Measurements from ENCODE around the gene NAT10. TPM values are rescaled to one million over a fixed set of nuclear protein-coding genes. Genes with fewer than 3 reads are reported as not detected.

NAT10 gene
- total RNA-seq, 1 donor from 2014 or later, result 35.3 TPM

DNA sequence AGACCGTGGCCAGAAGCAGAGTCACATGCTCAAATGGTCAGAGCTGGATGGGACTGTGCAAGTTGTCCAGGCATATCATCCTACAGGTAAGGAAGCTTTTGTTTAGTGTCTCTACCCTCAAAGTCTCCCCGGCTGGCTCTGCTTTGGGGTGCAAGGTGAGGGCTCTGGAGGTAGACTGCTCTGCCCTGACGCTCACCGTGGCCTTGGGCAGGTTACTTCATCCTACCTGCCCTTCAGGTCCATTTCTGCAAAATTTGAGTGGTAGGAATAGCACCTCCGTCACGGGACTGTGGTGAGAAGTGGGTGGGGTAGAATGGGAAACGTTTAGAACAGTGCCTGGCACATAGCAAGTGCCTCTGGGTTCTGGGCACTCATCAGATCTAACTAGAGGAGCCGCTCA lies 42.2 kb downstream of the NAT10 start:
- DNase-seq, result no peak
- Mint-ChIP-seq H3K27ac (ENCODE audit: unreplicated experiment) (peak overlapping the region; percentile 99), H3K27me3 (ENCODE audit: unreplicated experiment) (peaks cover 3% of the 10 kb centered on the region), H3K9me3 (ENCODE audit: unreplicated experiment) (peaks cover 8% of the 10 kb centered on the region), H3K36me3 (ENCODE audit: unreplicated experiment) (no peaks in the 10 kb centered on the region), H3K4me3 (ENCODE audit: unreplicated experiment) (no peak overlapping the region), H3K4me1 (ENCODE audit: low read depth, unreplicated experiment) (peaks cover 20% of the 10 kb centered on the region)
- TF ChIP-seq, protein P1, sequence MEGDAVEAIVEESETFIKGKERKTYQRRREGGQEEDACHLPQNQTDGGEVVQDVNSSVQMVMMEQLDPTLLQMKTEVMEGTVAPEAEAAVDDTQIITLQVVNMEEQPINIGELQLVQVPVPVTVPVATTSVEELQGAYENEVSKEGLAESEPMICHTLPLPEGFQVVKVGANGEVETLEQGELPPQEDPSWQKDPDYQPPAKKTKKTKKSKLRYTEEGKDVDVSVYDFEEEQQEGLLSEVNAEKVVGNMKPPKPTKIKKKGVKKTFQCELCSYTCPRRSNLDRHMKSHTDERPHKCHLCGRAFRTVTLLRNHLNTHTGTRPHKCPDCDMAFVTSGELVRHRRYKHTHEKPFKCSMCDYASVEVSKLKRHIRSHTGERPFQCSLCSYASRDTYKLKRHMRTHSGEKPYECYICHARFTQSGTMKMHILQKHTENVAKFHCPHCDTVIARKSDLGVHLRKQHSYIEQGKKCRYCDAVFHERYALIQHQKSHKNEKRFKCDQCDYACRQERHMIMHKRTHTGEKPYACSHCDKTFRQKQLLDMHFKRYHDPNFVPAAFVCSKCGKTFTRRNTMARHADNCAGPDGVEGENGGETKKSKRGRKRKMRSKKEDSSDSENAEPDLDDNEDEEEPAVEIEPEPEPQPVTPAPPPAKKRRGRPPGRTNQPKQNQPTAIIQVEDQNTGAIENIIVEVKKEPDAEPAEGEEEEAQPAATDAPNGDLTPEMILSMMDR (IDR thresholded peaks at IDR 0.05; ENCODE audit: partially characterized antibody, unreplicated experiment), result no peak

DNA sequence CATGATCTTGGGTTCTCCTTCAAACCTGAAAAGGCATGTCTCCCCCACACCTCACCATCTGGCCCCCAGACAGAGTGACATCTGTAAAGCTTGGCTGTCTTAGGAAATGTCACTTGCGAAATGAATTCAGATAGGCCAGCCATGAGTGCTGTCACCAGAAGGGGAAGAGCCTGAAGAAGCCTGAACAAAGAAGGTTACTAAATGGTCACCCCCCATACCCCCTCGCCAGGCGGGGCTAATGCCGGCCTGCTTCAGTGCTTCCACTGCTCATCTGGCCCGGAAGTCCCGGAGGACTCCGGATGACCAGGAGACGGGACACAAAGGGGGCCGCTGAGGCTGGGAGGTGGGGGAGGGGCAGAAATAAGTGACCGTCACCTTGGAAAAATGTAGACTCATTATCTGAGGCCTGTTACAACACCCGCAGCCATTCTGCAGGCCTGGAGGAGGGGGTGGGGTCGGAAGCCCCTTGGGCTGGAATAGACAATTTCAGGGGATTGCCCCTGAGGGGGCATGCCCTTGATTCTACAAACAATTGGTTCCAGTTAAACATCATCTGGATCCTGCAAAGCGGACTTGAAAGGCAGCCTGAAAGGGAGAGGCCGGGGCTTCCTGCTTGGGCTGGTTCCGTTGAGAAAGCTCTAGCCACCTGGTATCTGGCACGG lies 43.2 kb downstream of the NAT10 start:
- peak; percentile 84 for DNase-seq
- TF ChIP-seq, protein P1 (IDR thresholded peaks at IDR 0.05; ENCODE audit: partially characterized antibody, unreplicated experiment), result no peak
- Mint-ChIP-seq H3K27me3 (ENCODE audit: unreplicated experiment) (peaks cover 4% of the 10 kb centered on the region), H3K27ac (ENCODE audit: unreplicated experiment) (peak overlapping the region; percentile 99), H3K4me3 (ENCODE audit: unreplicated experiment) (peak overlapping the region; percentile 79), H3K36me3 (ENCODE audit: unreplicated experiment) (no peaks in the 10 kb centered on the region), H3K9me3 (ENCODE audit: unreplicated experiment) (peaks cover 11% of the 10 kb centered on the region), H3K4me1 (ENCODE audit: low read depth, unreplicated experiment) (peaks cover 20% of the 10 kb centered on the region)

DNA sequence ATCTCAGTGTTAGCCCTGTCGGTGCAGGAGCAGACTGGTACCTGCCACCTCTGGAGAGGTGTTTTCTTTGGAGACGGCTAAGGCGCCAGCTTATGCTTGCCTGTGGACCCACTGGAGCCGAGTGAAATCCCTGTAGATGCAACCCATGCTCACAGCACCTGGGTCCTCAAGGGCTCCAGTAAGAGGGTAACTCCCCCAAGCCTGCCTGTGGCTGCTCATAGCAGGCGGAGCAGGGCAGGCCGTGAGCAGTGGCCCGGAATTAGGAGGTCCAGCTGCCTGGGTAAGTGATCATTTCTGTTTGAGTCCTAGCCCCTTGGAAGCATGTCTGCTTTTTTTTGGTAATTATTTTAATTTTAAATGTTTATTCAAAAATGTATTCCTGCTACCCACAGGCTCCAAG lies 43.8 kb downstream of the NAT10 start:
- peaks cover 5% of the 10 kb centered on the region for H3K27me3 Mint-ChIP-seq (ENCODE audit: unreplicated experiment)
- no peaks in the 10 kb centered on the region for H3K36me3 Mint-ChIP-seq (ENCODE audit: unreplicated experiment)
- TF ChIP-seq, protein P1 (IDR thresholded peaks at IDR 0.05; ENCODE audit: partially characterized antibody, unreplicated experiment), result no peak
- peaks cover 11% of the 10 kb centered on the region for H3K9me3 Mint-ChIP-seq (ENCODE audit: unreplicated experiment)
- peak overlapping the region; percentile 99 for H3K27ac Mint-ChIP-seq (ENCODE audit: unreplicated experiment)
- H3K4me3 Mint-ChIP-seq (ENCODE audit: unreplicated experiment), result no peak overlapping the region
- peaks cover 20% of the 10 kb centered on the region for H3K4me1 Mint-ChIP-seq (ENCODE audit: low read depth, unreplicated experiment)
- DNase-seq, result no peak

DNA sequence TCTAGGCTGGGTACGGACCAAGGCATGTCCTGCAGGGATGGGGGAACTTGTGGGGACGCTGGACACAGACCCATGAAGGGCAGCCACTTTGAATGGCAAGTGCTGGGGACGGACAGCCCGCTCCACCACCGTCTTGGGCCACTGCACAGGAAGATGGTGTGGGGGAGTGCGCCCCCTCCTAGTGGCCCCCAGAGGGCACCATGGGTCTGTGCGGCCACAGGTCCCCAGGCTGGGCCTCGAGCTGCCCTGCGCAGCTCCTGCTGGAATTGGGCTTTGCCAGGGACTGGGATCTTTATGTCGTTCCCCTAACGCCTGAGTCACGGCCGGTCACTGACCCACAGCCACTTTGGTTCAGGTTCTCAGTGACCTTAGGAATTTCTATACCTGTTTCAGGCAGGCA lies 44.4 kb downstream of the NAT10 start:
- DNase-seq, result no peak
- Mint-ChIP-seq H3K4me1 (ENCODE audit: low read depth, unreplicated experiment) (peaks cover 20% of the 10 kb centered on the region), H3K27me3 (ENCODE audit: unreplicated experiment) (peaks cover 5% of the 10 kb centered on the region), H3K27ac (ENCODE audit: unreplicated experiment) (peak overlapping the region; percentile 48), H3K36me3 (ENCODE audit: unreplicated experiment) (no peaks in the 10 kb centered on the region), H3K9me3 (ENCODE audit: unreplicated experiment) (peaks cover 11% of the 10 kb centered on the region), H3K4me3 (ENCODE audit: unreplicated experiment) (no peak overlapping the region)
- TF ChIP-seq, protein P1 (IDR thresholded peaks at IDR 0.05; ENCODE audit: partially characterized antibody, unreplicated experiment), result no peak

DNA sequence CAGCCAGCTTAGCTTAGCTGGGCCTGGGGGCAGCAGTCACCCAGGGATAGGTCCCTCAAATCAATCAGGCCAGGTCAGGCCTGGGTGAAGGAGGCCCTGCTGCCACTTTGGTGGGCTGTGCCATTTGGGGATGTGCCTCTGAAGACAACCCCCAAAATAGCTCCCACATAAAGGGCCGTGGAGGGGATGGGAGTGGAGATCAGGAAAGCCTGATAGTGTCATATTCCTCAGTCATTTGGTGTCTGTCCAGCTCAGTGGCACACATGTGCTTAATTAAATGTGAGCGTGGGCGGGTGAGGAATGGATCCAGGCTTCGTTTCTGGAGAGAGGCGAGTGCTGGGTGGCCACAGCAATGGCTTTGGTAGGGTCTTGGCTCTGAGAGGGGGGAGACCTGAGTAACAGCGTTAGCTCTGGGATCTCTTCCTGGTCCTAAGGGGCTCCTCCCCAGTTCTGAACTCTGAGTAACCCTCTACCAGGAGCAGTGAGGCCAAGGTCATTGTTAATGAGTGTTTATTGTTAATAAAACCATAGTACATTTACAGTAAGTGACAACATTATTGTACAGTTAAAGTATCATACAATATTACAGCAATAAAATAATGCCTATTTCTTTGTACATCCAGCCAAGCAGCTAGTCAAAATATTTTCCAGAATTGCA lies 45.2 kb downstream of the NAT10 start:
- Mint-ChIP-seq H3K9me3 (ENCODE audit: unreplicated experiment) (peaks cover 11% of the 10 kb centered on the region), H3K27ac (ENCODE audit: unreplicated experiment) (no peak overlapping the region), H3K27me3 (ENCODE audit: unreplicated experiment) (peaks cover 5% of the 10 kb centered on the region), H3K4me3 (ENCODE audit: unreplicated experiment) (peak overlapping the region; percentile 52), H3K36me3 (ENCODE audit: unreplicated experiment) (no peaks in the 10 kb centered on the region), H3K4me1 (ENCODE audit: low read depth, unreplicated experiment) (peaks cover 20% of the 10 kb centered on the region)
- TF ChIP-seq, protein P1 (IDR thresholded peaks at IDR 0.05; ENCODE audit: partially characterized antibody, unreplicated experiment), result no peak
- DNase-seq, result no peak
